ENCODE data around the gene PER3.
"Not testable (repeated sequence)": the region's sequence is repeated elsewhere in the genome, so short reads cannot be mapped to it uniquely, and the experiment has no call there.

PER3 gene

GRCh38 chr1:7780976-7781375 lies 3.1 kb upstream of the PER3 start:
- H3K4me3 ChIP-seq (ENCODE audit: low read depth, low read length), result no peak overlapping the region
- H3K36me3 ChIP-seq (ENCODE audit: control insufficient read depth, insufficient read depth, low read length), result peaks cover 49% of the 10 kb centered on the region
- no peaks in the 10 kb centered on the region for H3K4me1 ChIP-seq (ENCODE audit: control insufficient read depth, insufficient read depth, low read length)
- H3K27ac ChIP-seq (ENCODE audit: low read depth, low read length), result no peak overlapping the region
- H3K27me3 ChIP-seq (ENCODE audit: control insufficient read depth, insufficient read depth, low read length), result peaks cover 12% of the 10 kb centered on the region
- H3K9ac ChIP-seq (ENCODE audit: low read length), result no peak overlapping the region
- peaks cover 12% of the 10 kb centered on the region; the same call in 1 of the 2 replicates for H3K9me3 ChIP-seq (ENCODE audit: control insufficient read depth, insufficient read depth, low read depth, low read length)

GRCh38 chr1:7781501-7781900 lies 2.6 kb upstream of the PER3 start:
- no peak overlapping the region for H3K4me3 ChIP-seq (ENCODE audit: low read depth, low read length)
- H3K27ac ChIP-seq (ENCODE audit: low read depth, low read length), result no peak overlapping the region
- peaks cover 12% of the 10 kb centered on the region for H3K27me3 ChIP-seq (ENCODE audit: control insufficient read depth, insufficient read depth, low read length)
- H3K9me3 ChIP-seq (ENCODE audit: control insufficient read depth, insufficient read depth, low read depth, low read length), result peaks cover 15% of the 10 kb centered on the region; the same call in 1 of the 2 replicates
- peaks cover 48% of the 10 kb centered on the region for H3K36me3 ChIP-seq (ENCODE audit: control insufficient read depth, insufficient read depth, low read length)
- H3K4me1 ChIP-seq (ENCODE audit: control insufficient read depth, insufficient read depth, low read length), result no peaks in the 10 kb centered on the region
- H3K9ac ChIP-seq (ENCODE audit: low read length), result no peak overlapping the region

GRCh38 chr1:7781923-7782495 lies 2.1 kb upstream of the PER3 start:
- Histone ChIP-seq H3K9me3 (ENCODE audit: control insufficient read depth, insufficient read depth, low read depth, low read length) (peaks cover 19% of the 10 kb centered on the region; the same call in 1 of the 2 replicates), H3K4me1 (ENCODE audit: control insufficient read depth, insufficient read depth, low read length) (no peaks in the 10 kb centered on the region), H3K27me3 (ENCODE audit: control insufficient read depth, insufficient read depth, low read length) (peaks cover 12% of the 10 kb centered on the region), H3K27ac (ENCODE audit: low read depth, low read length) (no peak overlapping the region), H3K4me3 (ENCODE audit: low read depth, low read length) (no peak overlapping the region), H3K9ac (ENCODE audit: low read length) (no peak overlapping the region), H3K36me3 (ENCODE audit: control insufficient read depth, insufficient read depth, low read length) (peaks cover 47% of the 10 kb centered on the region)

GRCh38 chr1:7783178-7783711 lies 846 bp upstream of the PER3 start:
- Histone ChIP-seq H3K4me1 (ENCODE audit: control insufficient read depth, insufficient read depth, low read length) (no peaks in the 10 kb centered on the region), H3K27ac (ENCODE audit: low read depth, low read length) (no peak overlapping the region), H3K27me3 (ENCODE audit: control insufficient read depth, insufficient read depth, low read length) (peaks cover 12% of the 10 kb centered on the region), H3K9me3 (ENCODE audit: control insufficient read depth, insufficient read depth, low read depth, low read length) (peaks cover 19% of the 10 kb centered on the region; the same call in 1 of the 2 replicates), H3K4me3 (ENCODE audit: low read depth, low read length) (peak overlapping the region; percentile 66), H3K9ac (ENCODE audit: low read length) (peak overlapping the region; percentile 29), H3K36me3 (ENCODE audit: control insufficient read depth, insufficient read depth, low read length) (peaks cover 40% of the 10 kb centered on the region)

GRCh38 chr1:7784492-7785071 lies 491 bp downstream of the PER3 start:
- Histone ChIP-seq H3K9me3 (ENCODE audit: control insufficient read depth, insufficient read depth, low read depth, low read length) (peaks cover 24% of the 10 kb centered on the region), H3K27me3 (ENCODE audit: control insufficient read depth, insufficient read depth, low read length) (peaks cover 12% of the 10 kb centered on the region), H3K27ac (ENCODE audit: low read depth, low read length) (no peak overlapping the region), H3K4me3 (ENCODE audit: low read depth, low read length) (peak overlapping the region; percentile 38), H3K4me1 (ENCODE audit: control insufficient read depth, insufficient read depth, low read length) (no peaks in the 10 kb centered on the region), H3K36me3 (ENCODE audit: control insufficient read depth, insufficient read depth, low read length) (peaks cover 37% of the 10 kb centered on the region), H3K9ac (ENCODE audit: low read length) (no peak overlapping the region)

- H3K36me3 ChIP-seq (ENCODE audit: control insufficient read depth, insufficient read depth, low read length), result peaks cover 36% of the 10 kb centered on the region
- H3K27ac ChIP-seq (ENCODE audit: low read depth, low read length), result no peak overlapping the region
- H3K9ac ChIP-seq (ENCODE audit: low read length), result no peak overlapping the region
- H3K27me3 ChIP-seq (ENCODE audit: control insufficient read depth, insufficient read depth, low read length), result peaks cover 12% of the 10 kb centered on the region
- H3K4me1 ChIP-seq (ENCODE audit: control insufficient read depth, insufficient read depth, low read length), result no peaks in the 10 kb centered on the region
- peak overlapping the region; percentile 38; the same call in 1 of the 2 replicates for H3K4me3 ChIP-seq (ENCODE audit: low read depth, low read length)
- peaks cover 29% of the 10 kb centered on the region for H3K9me3 ChIP-seq (ENCODE audit: control insufficient read depth, insufficient read depth, low read depth, low read length)
Observed at GRCh38 chr1:7785108-7785507, 1.0 kb downstream of the PER3 start.

- H3K27me3 ChIP-seq (ENCODE audit: control insufficient read depth, insufficient read depth, low read length), result peaks cover 12% of the 10 kb centered on the region
- no peak overlapping the region for H3K9ac ChIP-seq (ENCODE audit: low read length)
- no peaks in the 10 kb centered on the region for H3K4me1 ChIP-seq (ENCODE audit: control insufficient read depth, insufficient read depth, low read length)
- H3K9me3 ChIP-seq (ENCODE audit: control insufficient read depth, insufficient read depth, low read depth, low read length), result peaks cover 46% of the 10 kb centered on the region
- H3K4me3 ChIP-seq (ENCODE audit: low read depth, low read length), result no peak overlapping the region
- H3K27ac ChIP-seq (ENCODE audit: low read depth, low read length), result no peak overlapping the region
- peaks cover 29% of the 10 kb centered on the region for H3K36me3 ChIP-seq (ENCODE audit: control insufficient read depth, insufficient read depth, low read length)
Observed at GRCh38 chr1:7786795-7787194, 2.7 kb downstream of the PER3 start.

- no peak overlapping the region for H3K9ac ChIP-seq (ENCODE audit: low read length)
- no peak overlapping the region for H3K4me3 ChIP-seq (ENCODE audit: low read depth, low read length)
- peaks cover 37% of the 10 kb centered on the region for H3K36me3 ChIP-seq (ENCODE audit: control insufficient read depth, insufficient read depth, low read length)
- H3K27ac ChIP-seq (ENCODE audit: low read depth, low read length), result no peak overlapping the region
- H3K9me3 ChIP-seq (ENCODE audit: control insufficient read depth, insufficient read depth, low read depth, low read length), result peaks cover 51% of the 10 kb centered on the region
- peaks cover 7% of the 10 kb centered on the region for H3K27me3 ChIP-seq (ENCODE audit: control insufficient read depth, insufficient read depth, low read length)
- H3K4me1 ChIP-seq (ENCODE audit: control insufficient read depth, insufficient read depth, low read length), result no peaks in the 10 kb centered on the region
Observed at GRCh38 chr1:7789828-7790227, 5.7 kb downstream of the PER3 start.

GRCh38 chr1:7791027-7791426 lies 6.9 kb downstream of the PER3 start:
- not testable (repeated sequence) for H3K27me3 ChIP-seq (ENCODE audit: control insufficient read depth, insufficient read depth, low read length); H3K4me1 ChIP-seq (ENCODE audit: control insufficient read depth, insufficient read depth, low read length); H3K4me3 ChIP-seq (ENCODE audit: low read depth, low read length); H3K9ac ChIP-seq (ENCODE audit: low read length); H3K27ac ChIP-seq (ENCODE audit: low read depth, low read length)
- Histone ChIP-seq H3K9me3 (ENCODE audit: control insufficient read depth, insufficient read depth, low read depth, low read length) (peaks cover 44% of the 10 kb centered on the region), H3K36me3 (ENCODE audit: control insufficient read depth, insufficient read depth, low read length) (peaks cover 37% of the 10 kb centered on the region)

- Histone ChIP-seq H3K27me3 (ENCODE audit: control insufficient read depth, insufficient read depth, low read length) (no peaks in the 10 kb centered on the region), H3K4me3 (ENCODE audit: low read depth, low read length) (no peak overlapping the region), H3K9ac (ENCODE audit: low read length) (no peak overlapping the region), H3K9me3 (ENCODE audit: control insufficient read depth, insufficient read depth, low read depth, low read length) (peaks cover 24% of the 10 kb centered on the region), H3K36me3 (ENCODE audit: control insufficient read depth, insufficient read depth, low read length) (peaks cover 15% of the 10 kb centered on the region), H3K4me1 (ENCODE audit: control insufficient read depth, insufficient read depth, low read length) (no peaks in the 10 kb centered on the region), H3K27ac (ENCODE audit: low read depth, low read length) (no peak overlapping the region)
Observed at GRCh38 chr1:7795406-7795805, 11.3 kb downstream of the PER3 start.

- H3K4me1 ChIP-seq (ENCODE audit: control insufficient read depth, insufficient read depth, low read length), result no peaks in the 10 kb centered on the region
- H3K9me3 ChIP-seq (ENCODE audit: control insufficient read depth, insufficient read depth, low read depth, low read length), result no peaks in the 10 kb centered on the region
- peaks cover 12% of the 10 kb centered on the region; the same call in 1 of the 2 replicates for H3K36me3 ChIP-seq (ENCODE audit: control insufficient read depth, insufficient read depth, low read length)
- H3K27ac ChIP-seq (ENCODE audit: low read depth, low read length), result no peak overlapping the region
- H3K4me3 ChIP-seq (ENCODE audit: low read depth, low read length), result no peak overlapping the region
- H3K9ac ChIP-seq (ENCODE audit: low read length), result no peak overlapping the region
- H3K27me3 ChIP-seq (ENCODE audit: control insufficient read depth, insufficient read depth, low read length), result no peaks in the 10 kb centered on the region
Observed at GRCh38 chr1:7805460-7805859, 21.4 kb downstream of the PER3 start.

All from HUES6 (cell line).